Right renal pelvis (tissue), 4 donors: ENCODE data around the gene APLF. TPM values are rescaled to one million over a fixed set of nuclear protein-coding genes. Genes with fewer than 3 reads are reported as not detected.
"Not testable (repeated sequence)": the region's sequence is repeated elsewhere in the genome, so short reads cannot be mapped to it uniquely, and the experiment has no call there.

Experiments used
- DNase-seq, 4 donors: peaks; one replicate each; pipeline ENCODE4 v3.0.0-alpha.2; 2013; ENCODE audit warnings: low read depth in 4 of 4, low spot score in 3 of 4, missing footprints in 1 of 4
- polyA plus RNA-seq, 4 donors: library from polyadenylated mRNA; unstranded; fragments of 120-200 nt; gene quantifications; one replicate each; pipeline ENCODE4 v1.2.1, GENCODE V29; 2013; ENCODE audit not compliant: insufficient read length in 4 of 4

Gene APLF
- polyA plus RNA-seq, 4 donors, result 3.2 to 5.2 (median 4.1) TPM

DNA sequence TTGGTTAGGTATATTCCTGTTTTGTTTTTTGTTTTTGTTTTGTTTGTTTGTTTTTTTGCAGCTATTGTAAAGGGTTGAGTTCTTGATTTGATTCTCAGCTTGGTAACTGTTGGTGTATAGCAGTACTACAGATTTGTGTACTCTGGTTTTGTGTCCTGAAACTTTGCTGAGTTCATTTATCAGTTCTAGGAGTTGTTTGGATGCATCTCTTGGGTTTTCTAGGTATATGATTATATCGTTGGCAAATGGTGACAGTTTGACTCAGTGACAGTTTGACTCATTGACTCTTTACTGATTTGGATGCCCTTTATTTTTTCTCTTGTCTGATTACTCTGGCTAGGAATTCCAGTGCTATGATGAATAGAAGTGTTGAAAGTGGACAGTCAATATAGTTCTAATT, 53.7 kb downstream of the APLF start:
- DNase-seq, result no peak

GRCh38 chr2:68526943-68527342, 59.6 kb downstream of the APLF start:
- DNase-seq, result not testable (repeated sequence)

GRCh38 chr2:68527343-68528081, 60.1 kb downstream of the APLF start:
- not testable (repeated sequence) for DNase-seq

- DNase-seq, result not testable (repeated sequence)
Measured at GRCh38 chr2:68529156-68529555, 61.8 kb downstream of the APLF start.

GRCh38 chr2:68529651-68530050, 62.3 kb downstream of the APLF start:
- DNase-seq, result not testable (repeated sequence)

DNA sequence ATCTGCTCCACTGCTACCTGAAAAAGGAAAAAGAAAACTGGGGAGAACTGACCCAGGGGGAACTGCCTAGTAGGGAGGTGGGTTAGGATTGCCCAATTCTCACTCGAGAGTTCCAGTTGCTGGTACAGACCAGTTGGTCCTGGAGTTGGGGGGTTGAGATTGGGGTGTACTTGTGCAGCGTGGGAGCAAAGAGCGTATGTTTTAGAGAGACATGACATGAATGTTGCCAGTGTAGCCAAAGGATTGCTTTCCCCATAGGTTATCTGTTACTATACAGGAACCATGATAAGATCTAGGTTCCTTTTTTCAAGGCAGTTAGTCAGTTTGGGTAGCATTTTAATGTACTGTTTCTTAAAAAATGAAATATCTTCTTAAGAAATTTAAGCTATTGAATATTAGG, 68.6 kb downstream of the APLF start:
- no peak for DNase-seq

DNA sequence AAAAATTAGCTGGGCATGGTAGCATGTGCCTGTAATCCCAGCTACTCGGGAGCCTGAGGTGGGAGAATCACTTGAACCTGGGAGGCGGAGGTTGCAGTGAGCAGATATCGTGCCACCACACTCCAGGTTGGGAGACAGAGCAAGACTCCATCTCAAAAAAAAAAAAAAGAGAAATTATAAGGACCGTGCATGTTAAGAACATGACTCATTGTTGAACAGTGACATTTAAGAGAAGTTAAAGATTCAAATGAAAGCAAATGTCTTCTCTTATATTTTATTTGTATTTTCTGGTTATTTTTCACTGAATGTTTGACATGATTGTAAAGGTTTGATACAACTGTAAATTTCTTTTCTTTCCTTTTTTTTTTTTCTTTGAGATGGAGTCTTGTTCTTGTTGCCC, 69.6 kb downstream of the APLF start:
- DNase-seq, result no peak

GRCh38 chr2:68537809-68538208, 70.4 kb downstream of the APLF start:
- DNase-seq, result no peak

DNA sequence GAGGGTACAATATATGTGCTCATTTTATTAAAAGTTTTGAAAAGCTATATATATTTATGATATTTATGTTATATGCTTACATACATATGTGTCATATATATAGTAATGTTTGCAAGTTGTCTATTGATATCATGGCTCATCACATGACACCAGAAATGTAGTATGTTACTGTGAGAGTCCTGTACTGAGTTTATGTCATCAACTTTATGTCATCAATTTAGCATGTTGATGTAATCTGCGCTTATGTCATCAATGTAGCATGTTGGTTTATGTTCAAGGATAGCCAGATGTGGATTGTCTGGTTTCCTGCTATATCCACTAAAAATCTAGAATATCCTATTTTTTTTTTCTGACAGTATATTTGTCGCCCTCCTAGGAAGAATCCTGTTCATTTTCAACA, 77.4 kb downstream of the APLF start:
- DNase-seq, result no peak

DNA sequence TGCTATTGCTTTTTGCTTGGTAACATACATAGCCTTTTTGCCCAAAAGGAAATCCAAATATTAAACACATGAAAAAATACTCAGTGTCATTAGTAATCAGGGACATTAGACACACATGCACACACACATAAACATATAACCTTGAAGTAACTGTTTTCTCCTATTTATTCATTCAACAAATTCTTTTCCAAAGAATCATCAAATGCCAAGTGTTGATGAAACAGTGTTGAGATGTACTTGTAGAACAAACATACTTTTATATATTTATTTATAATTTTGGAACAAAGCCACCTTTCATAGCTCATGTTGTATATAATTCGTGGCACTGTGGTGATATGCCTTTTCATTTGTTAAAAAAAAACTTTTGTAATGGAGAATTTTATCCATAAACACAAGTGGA, 81.0 kb downstream of the APLF start:
- DNase-seq, result no peak

DNA sequence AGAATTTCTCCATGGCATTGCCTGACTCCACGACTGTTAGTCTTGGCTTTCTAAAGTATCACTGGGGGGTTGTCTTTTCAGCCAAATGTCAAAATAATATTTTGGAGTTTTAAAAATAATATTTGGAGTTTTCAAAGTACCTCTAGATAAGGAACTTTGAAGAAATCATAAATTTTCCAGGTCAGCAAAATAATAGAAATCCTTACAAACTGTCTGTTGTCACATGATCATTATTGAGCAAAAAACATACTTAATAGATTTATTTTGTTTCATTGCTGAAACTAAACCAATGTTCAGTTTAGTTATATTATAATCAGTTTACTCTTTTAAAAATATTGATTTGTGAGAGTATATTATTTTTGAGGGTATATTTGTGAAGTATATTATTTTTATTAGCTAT, 85.7 kb downstream of the APLF start:
- DNase-seq, result no peak

DNA sequence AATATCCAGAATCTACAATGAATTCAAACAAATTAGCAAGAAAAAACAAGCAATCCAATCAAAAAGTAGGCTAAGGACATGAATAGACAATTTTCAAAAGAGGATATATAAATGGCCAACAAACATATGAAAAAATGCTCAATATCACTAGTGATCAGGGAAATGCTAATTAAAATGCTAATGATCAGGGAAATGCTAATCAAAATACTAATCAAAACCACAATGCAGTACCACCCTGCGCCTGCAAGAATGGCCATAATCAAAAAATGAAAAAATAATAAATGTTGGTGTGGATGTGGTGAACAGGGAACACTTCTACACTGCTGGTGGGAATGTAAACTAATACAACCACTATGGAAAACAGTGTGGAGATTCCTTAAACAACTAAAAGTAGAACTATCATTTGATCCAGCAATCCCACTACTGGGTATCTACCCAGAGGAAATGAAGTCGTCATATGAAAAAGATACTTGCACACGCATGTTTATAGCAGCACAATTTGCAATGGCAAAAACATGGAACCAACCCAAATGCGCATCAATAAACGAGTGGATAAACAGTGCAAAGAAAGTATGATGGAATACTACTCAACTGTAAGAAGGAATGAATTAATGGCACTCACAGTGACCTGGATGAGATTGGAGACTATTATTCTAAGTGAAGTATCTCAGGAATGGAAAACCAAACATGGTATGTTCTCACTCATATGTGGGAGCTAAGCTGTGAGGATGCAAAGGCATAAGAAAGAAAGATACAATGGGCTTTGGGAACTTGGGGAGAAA, 88.2 kb downstream of the APLF start:
- not testable (repeated sequence) for DNase-seq

GRCh38 chr2:68556381-68556780, 89.0 kb downstream of the APLF start:
- DNase-seq, result no peak

DNA sequence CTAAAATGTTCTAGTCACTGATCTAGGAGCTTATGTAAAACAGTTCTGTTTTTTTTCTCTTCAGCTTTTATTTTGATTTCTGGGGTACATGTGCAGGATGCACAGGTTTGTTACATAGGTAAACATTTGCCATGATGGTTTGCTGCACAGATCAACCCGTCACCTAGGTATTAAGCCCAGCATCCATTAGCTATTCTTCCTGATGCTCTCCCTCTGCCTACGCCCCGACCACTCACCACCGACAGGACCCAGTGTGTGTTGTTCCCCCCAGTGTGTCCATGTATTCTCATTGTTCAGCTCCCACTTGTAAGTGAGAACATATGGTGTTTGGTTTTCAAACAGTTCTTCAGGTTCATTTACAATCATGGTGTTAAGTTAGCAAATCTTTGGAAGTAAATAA, 91.2 kb downstream of the APLF start:
- no peak for DNase-seq

- no peak for DNase-seq
Measured at GRCh38 chr2:68559692-68560091, 92.3 kb downstream of the APLF start.

- no peak for DNase-seq
Measured at GRCh38 chr2:68560545-68560944, 93.2 kb downstream of the APLF start.

- DNase-seq, result no peak
Measured at GRCh38 chr2:68561372-68561771, 94.0 kb downstream of the APLF start.

DNA sequence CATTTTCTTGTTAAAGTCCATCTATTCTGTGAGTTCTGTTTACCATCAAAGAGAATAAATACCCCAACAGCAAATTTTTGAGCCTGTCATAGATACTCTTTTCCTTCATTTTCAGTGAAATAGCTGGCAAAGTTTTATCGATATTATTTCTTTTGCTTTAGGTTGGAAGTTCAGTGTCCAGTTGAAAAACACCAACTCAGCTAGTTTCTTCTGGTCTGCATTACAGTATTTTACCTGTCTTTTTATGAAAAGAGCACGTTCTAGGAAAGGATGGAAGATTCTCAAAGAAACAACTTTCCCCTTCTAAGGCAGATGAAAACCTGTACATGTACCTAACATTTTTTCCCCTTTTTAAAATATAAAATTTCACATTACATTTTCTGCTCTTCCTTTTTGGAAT, 95.5 kb downstream of the APLF start:
- DNase-seq, result no peak

DNA sequence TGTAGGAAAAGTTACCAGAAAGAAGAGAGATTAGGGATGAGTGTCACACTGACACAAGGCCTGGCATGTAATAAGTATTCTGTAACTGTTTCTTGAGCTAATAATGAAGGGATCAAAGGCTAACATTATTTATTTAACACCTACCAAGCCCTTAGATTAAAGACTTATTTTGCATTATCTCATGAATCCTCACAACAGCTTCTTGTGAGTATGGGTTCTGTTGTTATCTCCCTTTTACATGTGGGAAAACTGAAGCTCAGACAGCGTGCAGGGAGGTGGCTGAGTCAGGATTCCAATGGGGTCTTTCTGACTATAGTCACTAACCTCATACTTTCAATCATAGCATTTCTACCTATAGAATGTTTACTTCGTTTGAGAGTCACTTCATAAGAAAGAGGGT, 97.0 kb downstream of the APLF start:
- no peak for DNase-seq

- DNase-seq, result no peak
Measured at GRCh38 chr2:68565273-68565672, 97.9 kb downstream of the APLF start.

- no peak for DNase-seq
Measured at GRCh38 chr2:68565858-68566257, 98.5 kb downstream of the APLF start.

DNA sequence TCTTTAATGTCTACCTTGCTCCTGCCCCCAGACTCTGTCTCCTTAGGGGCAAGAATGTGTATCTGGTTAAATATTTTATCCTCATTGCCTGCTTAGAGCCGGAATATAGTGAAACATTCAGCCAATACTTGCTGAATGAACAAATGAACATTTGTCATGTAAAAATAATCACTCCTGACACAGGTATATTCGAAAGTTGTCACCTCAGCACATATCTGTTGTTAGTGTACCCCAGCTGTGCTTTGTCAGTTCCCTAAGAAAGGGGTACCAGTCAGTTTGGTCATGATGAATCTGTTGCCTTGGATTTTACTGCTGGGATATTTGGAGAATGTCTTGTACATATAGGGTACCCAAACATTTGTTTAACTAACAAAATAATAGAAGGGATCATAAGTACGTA, 99.0 kb downstream of the APLF start:
- no peak for DNase-seq
